GM21526 (cell line): ENCODE measurements around the gene ZBTB38.

Experiments
- ATAC-seq: cut with Tn5 transposase; IDR thresholded peaks from one replicate; pipeline ENCODE4 v1.9.1; 2021; ENCODE audit warnings: moderate library complexity; ENCODE audit not compliant: unreplicated experiment, low FRiP score

The ZBTB38 gene, protein sequence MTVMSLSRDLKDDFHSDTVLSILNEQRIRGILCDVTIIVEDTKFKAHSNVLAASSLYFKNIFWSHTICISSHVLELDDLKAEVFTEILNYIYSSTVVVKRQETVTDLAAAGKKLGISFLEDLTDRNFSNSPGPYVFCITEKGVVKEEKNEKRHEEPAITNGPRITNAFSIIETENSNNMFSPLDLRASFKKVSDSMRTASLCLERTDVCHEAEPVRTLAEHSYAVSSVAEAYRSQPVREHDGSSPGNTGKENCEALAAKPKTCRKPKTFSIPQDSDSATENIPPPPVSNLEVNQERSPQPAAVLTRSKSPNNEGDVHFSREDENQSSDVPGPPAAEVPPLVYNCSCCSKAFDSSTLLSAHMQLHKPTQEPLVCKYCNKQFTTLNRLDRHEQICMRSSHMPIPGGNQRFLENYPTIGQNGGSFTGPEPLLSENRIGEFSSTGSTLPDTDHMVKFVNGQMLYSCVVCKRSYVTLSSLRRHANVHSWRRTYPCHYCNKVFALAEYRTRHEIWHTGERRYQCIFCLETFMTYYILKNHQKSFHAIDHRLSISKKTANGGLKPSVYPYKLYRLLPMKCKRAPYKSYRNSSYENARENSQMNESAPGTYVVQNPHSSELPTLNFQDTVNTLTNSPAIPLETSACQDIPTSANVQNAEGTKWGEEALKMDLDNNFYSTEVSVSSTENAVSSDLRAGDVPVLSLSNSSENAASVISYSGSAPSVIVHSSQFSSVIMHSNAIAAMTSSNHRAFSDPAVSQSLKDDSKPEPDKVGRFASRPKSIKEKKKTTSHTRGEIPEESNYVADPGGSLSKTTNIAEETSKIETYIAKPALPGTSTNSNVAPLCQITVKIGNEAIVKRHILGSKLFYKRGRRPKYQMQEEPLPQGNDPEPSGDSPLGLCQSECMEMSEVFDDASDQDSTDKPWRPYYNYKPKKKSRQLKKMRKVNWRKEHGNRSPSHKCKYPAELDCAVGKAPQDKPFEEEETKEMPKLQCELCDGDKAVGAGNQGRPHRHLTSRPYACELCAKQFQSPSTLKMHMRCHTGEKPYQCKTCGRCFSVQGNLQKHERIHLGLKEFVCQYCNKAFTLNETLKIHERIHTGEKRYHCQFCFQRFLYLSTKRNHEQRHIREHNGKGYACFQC (N-terminal part only)

DNA sequence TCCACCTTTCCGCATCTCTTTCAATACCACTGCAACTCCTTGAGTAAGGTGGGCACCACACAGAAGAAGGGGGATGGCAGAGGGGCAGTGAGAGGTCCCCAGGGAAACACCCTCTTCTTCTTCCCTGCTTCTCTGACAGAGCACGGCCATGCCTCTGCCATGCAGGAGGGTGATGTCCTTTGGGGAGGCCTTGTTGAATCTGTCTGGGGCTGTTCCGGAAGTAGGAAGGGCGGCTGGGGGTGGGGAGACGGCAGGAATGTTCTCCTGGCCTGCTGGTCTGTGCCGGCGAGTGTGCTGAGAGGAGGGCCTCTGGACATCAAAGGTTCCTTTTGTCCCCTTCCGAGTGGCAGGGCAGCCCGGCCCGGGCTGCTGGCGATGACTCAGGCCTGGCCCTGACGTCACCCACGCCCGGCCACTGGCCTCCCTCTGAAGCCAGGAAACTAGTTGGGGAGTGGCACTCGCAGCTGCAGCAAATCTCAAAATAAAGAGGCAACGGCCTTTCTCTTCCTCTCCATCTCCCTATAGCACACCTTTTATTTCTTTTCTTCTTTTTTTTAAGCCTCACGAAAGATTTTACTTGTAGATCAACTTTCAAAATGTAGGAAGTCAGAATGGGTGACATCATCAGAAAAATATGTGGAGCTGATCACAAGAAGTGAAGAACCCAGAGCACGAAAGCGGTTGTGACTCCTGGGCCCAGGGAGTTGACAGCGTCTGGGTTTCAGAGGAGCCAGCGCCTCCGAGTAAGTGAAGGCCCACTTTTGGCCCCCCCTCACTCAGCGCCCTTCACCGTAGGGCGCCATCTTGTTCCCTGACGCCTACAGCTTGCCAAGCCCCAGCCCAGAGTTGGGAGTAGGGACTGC is at the start of gene ZBTB38:
Gene ZBTB38 (plus strand): TSS at position 443 of the 863 bp plus-strand sequence. CDS start 73,885 bp downstream, outside the sequence.
- ATAC-seq: no peak

DNA sequence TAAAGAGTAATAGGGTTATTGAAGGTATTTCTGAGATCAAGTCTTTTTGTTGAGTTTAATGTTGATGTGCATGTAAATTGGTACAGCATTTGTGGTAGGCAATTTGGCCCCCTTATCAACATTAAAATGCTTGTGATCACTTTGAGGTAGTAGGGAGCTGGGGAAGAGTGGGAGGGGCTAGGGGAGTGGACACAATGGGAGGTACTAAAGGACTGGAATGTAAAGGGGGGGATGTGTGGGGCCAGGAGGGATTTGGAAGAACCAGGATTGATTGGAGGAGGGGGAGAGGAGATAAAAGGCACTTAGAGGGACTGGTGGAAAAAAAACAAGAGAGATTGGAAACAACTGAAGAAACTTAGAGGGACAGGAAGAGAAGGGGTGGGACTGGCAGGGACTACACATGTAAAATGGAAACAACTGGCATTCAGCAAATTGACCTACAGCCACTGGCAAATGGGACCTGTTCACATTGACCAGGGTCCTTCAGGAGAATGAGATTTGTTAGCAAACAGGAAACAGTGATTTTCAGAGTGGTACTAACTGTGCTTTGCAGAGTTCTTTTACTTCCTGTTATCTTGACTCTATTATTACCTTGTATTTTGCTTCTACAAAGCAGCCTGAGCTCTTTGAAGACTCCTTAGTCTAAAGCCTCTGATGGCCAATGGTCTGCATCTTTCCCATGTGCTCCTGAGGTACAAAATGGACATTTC is 47.8 kb upstream of the ZBTB38 start:
- ATAC-seq: no peak

DNA sequence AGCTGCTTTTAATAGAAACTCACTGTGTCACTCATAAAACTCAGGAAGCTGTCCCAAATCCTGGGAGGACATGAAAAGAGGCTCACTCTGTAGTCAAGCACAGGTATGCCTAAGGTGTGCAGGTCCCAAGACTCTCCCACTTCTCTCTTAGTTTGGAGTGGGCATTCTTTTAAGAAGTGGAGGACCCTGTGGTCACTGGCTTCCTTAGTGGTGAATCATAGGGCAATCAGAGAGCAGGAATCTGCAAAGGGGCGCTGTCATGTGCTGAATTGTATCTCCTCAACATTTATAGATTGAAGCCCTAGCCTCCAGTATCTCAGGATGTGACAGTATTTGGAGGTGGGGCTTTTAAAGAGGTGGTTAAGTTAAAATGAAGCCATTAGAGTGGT is 47.2 kb upstream of the ZBTB38 start:
- ATAC-seq: no peak

DNA sequence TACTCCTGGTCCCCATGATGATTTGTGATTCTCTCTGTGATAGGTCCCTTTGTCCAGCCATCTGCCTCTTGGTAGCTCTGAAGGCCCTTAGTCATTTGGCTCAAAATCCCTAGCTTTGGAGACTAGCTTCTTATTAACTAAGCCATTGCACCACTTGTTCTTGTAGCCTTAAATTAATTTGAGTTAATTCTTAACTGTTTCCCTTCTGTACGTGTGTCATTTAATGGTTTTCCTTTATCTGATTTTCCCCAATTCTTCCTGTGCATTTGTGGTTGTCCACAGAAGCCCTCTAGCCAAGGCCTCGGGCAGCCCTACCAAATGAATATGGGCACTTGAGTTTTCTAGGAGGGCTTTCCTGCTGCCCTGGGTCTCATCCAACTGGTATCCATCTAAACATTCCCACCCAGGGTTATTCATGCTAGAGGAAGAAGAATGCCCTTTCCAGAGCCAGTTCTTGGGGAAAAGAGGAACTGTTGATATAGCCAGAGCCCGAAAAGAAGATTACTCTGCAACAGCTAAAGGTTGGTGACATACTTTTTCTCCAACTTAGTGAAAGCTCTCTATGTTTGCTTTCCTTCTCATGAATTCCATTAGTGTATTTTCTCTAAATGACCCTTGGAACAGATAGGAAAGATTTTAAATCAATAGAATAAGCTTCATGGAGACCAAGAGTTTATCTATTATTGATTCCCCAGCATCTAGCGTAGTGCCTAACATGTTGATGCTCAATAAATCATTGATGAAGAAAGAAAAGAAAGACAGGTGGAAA is 44.2 kb upstream of the ZBTB38 start:
- ATAC-seq: no peak

DNA sequence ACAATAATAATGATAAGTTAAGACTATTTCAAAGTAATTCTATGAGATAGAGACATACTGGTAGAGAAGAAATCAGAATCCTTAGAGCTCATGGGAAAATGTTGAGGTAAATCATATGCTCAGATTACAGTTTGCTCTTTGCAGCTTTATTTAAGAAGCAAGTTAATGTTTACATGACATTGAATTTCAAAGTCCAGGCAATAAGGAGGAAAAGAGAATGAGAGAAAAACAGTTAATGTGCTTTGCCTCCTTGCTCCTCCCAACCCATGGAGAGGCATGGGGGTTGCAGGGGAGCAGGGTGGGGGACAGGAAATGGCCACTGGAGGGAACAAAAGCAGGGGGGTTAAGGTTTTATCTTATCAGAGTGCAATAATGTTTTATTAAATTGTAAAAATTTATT is 42.2 kb upstream of the ZBTB38 start:
- no peak for ATAC-seq

DNA sequence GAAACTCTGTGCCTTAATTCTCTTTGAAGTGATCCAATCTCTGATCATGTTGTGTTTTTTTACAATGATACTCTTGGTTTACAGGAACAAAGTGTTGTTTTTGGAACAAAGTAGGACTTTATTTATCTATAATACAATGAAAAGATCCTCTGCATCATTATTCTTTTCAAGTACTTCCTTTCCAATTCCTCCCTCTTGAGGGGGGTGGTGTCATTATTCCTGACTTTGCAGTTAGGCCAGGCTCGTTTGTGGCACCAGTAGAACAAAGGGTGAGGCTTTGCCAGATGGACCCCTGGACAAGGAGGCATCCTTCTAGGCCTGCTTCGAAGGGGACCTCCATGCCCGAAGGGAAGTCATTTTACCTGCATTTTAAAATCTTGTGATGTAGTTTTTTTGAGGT is 41.7 kb upstream of the ZBTB38 start:
- ATAC-seq: no peak

DNA sequence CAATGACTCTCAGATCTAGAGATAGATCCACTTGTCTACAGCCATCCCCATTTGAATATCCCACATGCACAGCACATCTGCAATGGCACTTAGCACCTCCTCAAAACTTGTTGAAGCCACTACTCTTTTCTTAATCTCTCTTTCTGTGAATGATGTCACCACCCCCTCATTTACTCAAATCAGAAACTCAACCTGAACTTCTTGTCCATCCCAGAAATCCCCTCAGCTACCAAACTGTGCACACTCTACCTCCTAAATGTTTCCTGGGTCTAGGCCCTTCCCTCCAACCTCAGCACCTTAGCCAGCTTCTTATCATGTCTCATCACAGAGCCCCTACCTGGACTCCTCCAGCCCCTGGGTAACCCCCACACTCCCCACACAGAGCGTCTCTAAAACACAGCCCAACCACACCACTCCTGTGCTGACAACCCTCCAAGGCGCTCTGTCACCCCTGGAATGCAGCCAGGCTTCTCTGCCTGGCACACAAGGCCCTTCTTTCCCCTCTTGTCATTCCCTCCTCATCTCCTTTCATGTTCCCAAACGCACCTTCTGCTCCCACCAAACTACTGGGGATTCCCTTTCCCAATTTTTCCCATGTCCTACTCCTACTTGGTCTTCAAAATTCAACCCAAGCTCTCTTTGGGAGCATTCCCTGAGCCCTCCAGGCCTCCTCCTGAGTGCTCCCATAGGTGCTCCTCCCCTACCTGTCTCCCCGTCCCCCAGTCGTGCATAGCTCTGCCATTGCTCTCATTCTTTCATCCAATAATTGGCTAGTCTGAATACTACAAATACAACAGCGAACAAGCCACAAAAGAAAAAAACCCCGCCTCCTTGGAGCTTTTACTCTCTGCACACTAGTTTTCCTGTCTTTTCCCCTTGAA is 39.8 kb upstream of the ZBTB38 start:
- ATAC-seq: no peak

DNA sequence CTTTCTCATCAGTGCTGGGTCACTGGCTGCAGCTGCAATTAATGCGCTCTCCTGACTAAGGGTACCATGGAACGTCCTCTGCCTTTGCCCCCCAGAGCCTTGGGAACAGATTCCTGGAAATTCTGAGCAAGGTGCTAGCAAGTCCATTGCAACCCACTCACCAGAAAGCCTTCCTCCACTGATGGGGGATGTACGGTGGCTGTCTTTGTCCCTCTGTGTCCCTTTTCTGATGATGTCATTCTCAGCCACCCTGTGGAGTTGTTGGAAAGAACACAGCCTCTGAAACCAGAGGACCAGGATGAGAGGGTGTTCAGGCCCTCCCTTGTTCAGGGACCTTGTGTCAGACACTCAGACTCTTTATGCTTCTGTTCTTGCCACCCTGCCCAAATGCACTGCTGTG is 38.1 kb upstream of the ZBTB38 start:
- no peak for ATAC-seq

DNA sequence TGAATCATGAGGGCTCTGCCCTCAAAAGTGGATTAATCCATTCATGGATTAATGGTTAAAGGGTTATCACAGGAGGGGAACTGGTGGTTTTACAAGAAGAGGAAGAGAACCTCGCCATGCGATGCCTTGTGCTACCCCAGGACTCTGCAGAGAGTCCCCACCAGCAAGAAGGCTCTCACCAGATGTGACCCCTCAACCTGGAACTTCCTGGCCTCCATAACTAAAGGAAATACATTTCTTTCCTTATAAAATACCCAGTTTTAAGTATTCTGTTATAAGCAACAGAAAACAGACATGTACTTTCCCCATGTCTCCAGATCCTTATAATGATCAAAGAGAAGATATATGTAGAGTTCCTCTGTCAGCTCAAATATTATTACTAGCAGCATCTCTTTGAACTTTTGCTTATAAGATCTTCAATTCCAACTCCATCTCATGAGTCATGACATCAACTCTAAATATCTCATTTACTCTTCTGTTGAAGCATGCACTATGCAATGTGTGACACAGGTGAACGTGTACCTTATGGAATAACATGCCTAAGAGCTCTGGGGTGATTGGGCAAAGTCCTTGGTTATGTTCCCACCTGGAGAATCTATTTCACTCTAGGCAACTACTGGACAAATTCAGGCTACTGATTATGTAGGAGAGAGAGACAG is 37.5 kb upstream of the ZBTB38 start:
- no peak for ATAC-seq

DNA sequence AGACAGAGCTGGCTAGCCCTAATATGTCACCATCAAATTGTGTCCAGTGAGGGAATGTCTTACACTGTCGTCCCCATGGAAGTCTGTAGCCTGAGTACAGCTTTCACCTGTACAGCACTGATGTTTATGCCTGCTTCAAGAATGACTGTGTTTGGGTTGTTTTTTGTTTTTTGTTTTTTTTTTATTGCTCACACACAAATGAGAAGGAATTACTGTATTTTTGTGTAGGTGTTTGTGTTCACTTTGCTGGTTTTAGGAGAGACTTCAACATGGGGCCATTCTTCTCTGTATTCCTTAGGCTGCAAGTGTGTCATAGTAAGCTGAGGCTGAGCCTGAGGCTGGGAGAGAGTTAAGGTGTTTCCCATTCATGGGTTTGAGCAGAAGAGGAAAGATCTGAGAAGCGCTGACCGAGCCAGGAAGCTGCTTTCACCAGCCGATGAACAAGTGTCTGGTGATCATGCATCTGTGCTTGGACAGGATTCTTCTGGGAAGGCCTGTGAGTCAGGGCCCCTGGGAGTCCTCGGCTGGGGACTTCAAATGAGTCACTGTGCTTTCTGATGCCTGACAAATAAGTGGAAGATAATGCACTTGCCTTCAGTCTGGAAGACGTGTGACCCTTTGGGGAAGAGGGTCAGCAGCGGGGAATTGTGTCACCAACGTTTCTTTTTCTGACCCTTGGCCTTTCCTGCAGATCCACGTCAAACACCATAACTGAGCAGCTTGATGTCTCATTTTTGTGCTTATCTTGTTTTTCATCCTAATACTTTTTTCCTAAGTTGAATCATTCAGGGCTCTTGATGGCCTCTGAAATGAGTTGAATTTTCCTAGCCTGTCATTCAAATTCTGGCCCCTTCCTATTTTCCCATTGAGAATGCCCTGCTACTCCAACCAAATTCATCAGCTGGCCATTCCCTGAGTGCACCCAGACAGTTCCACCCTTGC is 36.7 kb upstream of the ZBTB38 start:
- no peak for ATAC-seq

DNA sequence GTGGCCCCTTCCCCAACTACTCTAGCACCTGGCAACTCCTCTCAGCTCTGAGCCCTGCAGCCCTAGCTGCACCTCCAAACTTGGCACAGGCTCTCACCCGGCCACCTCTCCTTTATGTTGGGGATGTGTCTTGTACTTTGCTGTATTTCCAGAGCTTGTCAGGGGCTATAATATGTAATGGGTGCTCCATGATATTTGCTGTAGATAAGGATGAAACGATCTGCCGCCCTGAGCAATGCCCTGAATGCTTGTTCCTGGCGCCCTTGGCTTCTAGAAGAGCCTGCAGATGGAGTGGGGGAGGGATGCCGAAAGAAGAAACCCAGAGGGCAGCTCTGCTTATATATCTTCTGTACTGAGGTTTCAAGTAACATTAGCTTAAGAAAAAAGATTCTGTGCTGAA is 35.9 kb upstream of the ZBTB38 start:
- no peak for ATAC-seq

DNA sequence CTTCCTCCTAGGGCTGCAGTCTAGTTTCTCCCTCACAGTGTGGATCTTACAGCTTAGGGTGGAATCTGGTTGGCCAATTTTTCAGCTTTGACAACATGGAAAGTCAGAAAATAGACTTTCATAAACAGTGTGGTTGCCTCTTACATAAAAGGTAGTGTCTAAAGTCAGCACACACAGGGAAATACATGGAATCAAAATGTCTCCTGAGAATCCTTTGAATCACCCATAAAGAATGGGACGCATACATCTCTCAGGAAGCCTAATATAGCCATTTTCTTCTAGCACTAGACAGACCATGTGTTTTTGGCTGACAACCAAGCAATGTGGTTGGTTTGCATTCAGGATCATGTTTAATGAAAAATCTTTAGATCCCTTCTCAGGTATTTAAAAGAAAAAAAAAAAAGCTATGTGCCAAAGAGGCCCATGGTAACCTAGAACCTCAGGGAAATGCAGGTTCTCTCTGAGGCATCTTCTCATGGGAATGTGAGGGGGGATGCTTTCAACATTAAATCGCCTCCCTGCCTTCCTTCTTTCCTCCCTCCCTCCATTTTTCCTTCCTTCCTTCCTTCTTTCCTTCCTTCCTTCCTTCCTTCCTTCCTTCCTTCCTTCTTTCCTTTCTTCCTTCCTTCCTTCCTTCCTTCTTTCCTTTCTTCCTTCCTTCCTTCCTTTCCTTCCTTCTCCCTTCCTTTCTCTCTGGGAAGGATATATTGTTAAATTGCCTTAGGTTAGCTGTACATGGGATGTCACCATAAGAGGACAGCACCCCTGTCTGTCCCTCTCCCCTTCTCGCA is 34.3 kb upstream of the ZBTB38 start:
- no peak for ATAC-seq

DNA sequence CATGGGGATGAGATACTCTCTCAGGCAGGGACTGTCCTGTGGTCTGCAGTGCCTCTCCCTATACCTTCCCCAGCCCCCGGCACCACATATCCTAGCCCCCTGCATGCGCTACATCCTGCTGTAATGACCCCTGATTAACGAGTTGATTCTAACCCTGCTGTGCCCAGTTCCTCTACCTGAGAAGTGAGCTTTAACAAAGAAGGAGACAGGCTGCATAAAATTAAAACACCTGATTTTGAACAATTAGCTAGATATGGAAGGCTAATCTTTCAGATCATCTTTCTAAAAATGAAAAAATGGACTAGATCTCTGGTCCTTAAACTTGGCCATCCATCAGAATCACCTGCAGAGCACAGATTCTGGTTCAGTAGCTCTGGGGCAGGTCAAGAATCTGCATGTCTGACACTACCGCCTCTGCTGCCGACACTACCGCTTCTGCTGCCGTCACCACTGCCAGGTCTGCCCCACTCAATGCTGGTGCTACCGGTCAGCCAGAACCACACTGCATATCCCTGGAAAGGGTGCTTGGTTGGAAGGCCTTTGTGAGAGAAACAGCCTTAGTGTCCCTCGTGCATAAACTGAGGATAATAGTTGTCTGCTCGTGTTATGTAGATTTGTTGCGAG is 33.6 kb upstream of the ZBTB38 start:
- ATAC-seq: no peak

DNA sequence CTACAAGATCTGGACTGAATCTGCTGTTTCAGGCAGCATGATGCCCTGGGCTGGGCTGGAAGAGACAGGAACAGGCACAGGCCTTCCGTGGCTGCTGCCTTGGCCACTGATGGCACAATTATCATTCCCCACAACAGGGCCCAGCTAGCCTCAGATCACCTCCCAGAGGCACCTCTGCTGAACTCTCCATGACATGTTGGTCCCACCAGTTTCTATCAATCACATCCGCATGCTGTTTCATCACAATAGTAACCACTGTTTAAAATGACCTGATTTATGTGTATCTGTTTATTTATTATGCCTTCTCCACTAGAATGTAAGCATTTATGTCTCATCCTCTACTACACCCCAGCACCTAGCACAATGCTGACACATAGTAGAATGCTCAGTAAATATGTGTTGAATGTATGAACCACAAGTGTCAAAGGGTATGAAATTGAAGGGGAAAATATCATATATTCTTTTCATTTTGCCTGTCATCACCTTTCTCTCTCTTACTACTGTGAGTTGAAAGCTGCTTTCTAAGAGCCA is 32.7 kb upstream of the ZBTB38 start:
- ATAC-seq: no peak
